GM06990 (cell line): ENCODE measurements around the gene ENPP6.

Source experiments
- DNase-seq: peaks from one replicate; pipeline ENCODE4 v3.0.0-alpha.2; 2011; ENCODE audit not compliant: insufficient read length; ENCODE audit errors: extremely low read depth
- H3K27me3 ChIP-seq: replicated peaks from 2 replicates; pipeline ENCODE4 v1.6.0; 2011; ENCODE audit warnings: low read length; ENCODE audit not compliant: control insufficient read depth, insufficient read depth
- H3K36me3 ChIP-seq: 2 replicates; pipeline ENCODE4 v1.5.1; 2011; ENCODE audit warnings: low read length; ENCODE audit not compliant: control insufficient read depth, insufficient read depth
- H3K4me3 ChIP-seq: replicated peaks from 2 replicates; pipeline ENCODE4 v1.5.1; 2011; ENCODE audit warnings: low read depth, mild to moderate bottlenecking, control low read depth, low read length
- CTCF ChIP-seq: IDR thresholded peaks from 2 replicates; pipeline ENCODE4 v1.5.1; 2011; ENCODE audit warnings: low read length, control low read depth, mild to moderate bottlenecking, inconsistent platforms; ENCODE audit not compliant: insufficient read depth, poor library complexity, severe bottlenecking

The ENPP6 gene

GRCh38 chr4:184099000-184099399 is 118.7 kb downstream of the ENPP6 start:
- no peak overlapping the region for H3K4me3 ChIP-seq
- no peaks in the 10 kb centered on the region for H3K27me3 ChIP-seq
- no peak for DNase-seq
- H3K36me3 ChIP-seq = no peaks in the 10 kb centered on the region
- TF ChIP-seq CTCF = no peak

- H3K4me3 ChIP-seq = no peak overlapping the region
- DNase-seq = no peak
- TF ChIP-seq CTCF = no peak
These were observed 119.9 kb downstream of the ENPP6 start for GRCh38 chr4:184097815-184098214.

GRCh38 chr4:184097241-184097605 is 120.5 kb downstream of the ENPP6 start:
- TF ChIP-seq CTCF = peak; percentile 26
- H3K36me3 ChIP-seq = no peaks in the 10 kb centered on the region
- H3K4me3 ChIP-seq = no peak overlapping the region
- H3K27me3 ChIP-seq = no peaks in the 10 kb centered on the region
- DNase-seq = peak; percentile 49

More at GRCh38 chr4:184097815-184098214, 119.9 kb downstream of the ENPP6 start:
- no peaks in the 10 kb centered on the region for H3K36me3 ChIP-seq
- H3K27me3 ChIP-seq = no peaks in the 10 kb centered on the region

- Histone ChIP-seq H3K4me3 (no peak overlapping the region), H3K36me3 (no peaks in the 10 kb centered on the region), H3K27me3 (no peaks in the 10 kb centered on the region)
- TF ChIP-seq CTCF = no peak
- DNase-seq = no peak
These were observed 121.0 kb downstream of the ENPP6 start for GRCh38 chr4:184096561-184097240.

GRCh38 chr4:184094532-184095159 is 123.0 kb downstream of the ENPP6 start:
- no peak for TF ChIP-seq CTCF
- no peak overlapping the region for H3K4me3 ChIP-seq
- DNase-seq = no peak
- H3K36me3 ChIP-seq = no peaks in the 10 kb centered on the region
- H3K27me3 ChIP-seq = no peaks in the 10 kb centered on the region
